ENCODE data around the gene LCK. TPM values are rescaled to one million over a fixed set of nuclear protein-coding genes. Genes with fewer than 3 reads are reported as not detected.

Gene LCK
- total and polyA plus RNA-seq, 2 of the 8 experiments (the other 6 are each of a cell fraction or from before 2014, with no cell fraction given) = 75.3 to 122 TPM

- TF ChIP-seq HDAC2 (IDR thresholded peaks at IDR 0.05; ENCODE audit: borderline replicate concordance in 1 of 2, low read depth in 2 of 2, low read length in 2 of 2) = no peak
- no peak for TF ChIP-seq TAF7 (optimal IDR thresholded peaks at IDR 0.05; ENCODE audit: borderline replicate concordance, low read depth, low read length)
- TF ChIP-seq CREB1 (IDR thresholded peaks at IDR 0.05) = no peak; the same call in 1 of the 2 replicates
- peak; percentile 30; the same call in 1 of the 2 replicates for TF ChIP-seq ATF2 (IDR thresholded peaks at IDR 0.05; ENCODE audit: low read length)
- TF ChIP-seq SAP30 (IDR thresholded peaks at IDR 0.05; ENCODE audit: insufficient read depth, insufficient replicate concordance, low read length) = no peak
- TF ChIP-seq RXRA (IDR thresholded peaks at IDR 0.05; ENCODE audit: insufficient read depth, low read depth, low read length) = no peak
- TF ChIP-seq CTBP2 (IDR thresholded peaks at IDR 0.05; ENCODE audit: borderline replicate concordance, insufficient read depth, insufficient read length, low read length) = no peak
- TF ChIP-seq E2F6 (IDR thresholded peaks at IDR 0.05) = no peak
- peak; percentile 37; the same call in 1 of the 2 replicates for TF ChIP-seq EGR1 (IDR thresholded peaks at IDR 0.05; ENCODE audit: borderline replicate concordance, low read depth, low read length)
- no peak for TF ChIP-seq SP2 (IDR thresholded peaks at IDR 0.05; ENCODE audit: low read length)
- no peak for TF ChIP-seq BACH1 (IDR thresholded peaks at IDR 0.05; ENCODE audit: low read length)
- no peak for TF ChIP-seq CTCF (IDR thresholded peaks at IDR 0.05; ENCODE audit: control extremely low read depth in 1 of 3, insufficient read depth in 1 of 3, low read depth in 1 of 3, low read length in 3 of 3)
- no peak for TF ChIP-seq RAD21 (IDR thresholded peaks at IDR 0.05 in 1 of 2, conservative IDR thresholded peaks at IDR 0.05 in 1 of 2; ENCODE audit: low read depth in 2 of 2, low read length in 2 of 2)
- no peak for TF ChIP-seq POU5F1 (IDR thresholded peaks at IDR 0.05; ENCODE audit: low read depth, low read length)
- TF ChIP-seq KDM4A (IDR thresholded peaks at IDR 0.05; ENCODE audit: low read depth, low read length, severe bottlenecking) = no peak
- 0 out of 3 replicates have a peak, but pooled peaks of 1 of the 2 experiments have one; percentile 31 for TF ChIP-seq EP300 (IDR thresholded peaks at IDR 0.05; ENCODE audit: borderline replicate concordance in 1 of 2, low read depth in 2 of 2, low read length in 2 of 2)
- TF ChIP-seq POLR2AphosphoS5 (IDR thresholded peaks at IDR 0.05; ENCODE audit: low read depth, low read length) = peak; percentile 85; the same call in 1 of the 2 replicates
These were observed 81.4 kb downstream of the LCK start (continued) for GRCh38 chr1:32332290-32333079.
